ENCODE data around the gene ZNF662. TPM values are rescaled to one million over a fixed set of nuclear protein-coding genes. Genes with fewer than 3 reads are reported as not detected.

ZNF662 gene
- total RNA-seq, 1 experiment from 2014 or later = 1.1 TPM

DNA sequence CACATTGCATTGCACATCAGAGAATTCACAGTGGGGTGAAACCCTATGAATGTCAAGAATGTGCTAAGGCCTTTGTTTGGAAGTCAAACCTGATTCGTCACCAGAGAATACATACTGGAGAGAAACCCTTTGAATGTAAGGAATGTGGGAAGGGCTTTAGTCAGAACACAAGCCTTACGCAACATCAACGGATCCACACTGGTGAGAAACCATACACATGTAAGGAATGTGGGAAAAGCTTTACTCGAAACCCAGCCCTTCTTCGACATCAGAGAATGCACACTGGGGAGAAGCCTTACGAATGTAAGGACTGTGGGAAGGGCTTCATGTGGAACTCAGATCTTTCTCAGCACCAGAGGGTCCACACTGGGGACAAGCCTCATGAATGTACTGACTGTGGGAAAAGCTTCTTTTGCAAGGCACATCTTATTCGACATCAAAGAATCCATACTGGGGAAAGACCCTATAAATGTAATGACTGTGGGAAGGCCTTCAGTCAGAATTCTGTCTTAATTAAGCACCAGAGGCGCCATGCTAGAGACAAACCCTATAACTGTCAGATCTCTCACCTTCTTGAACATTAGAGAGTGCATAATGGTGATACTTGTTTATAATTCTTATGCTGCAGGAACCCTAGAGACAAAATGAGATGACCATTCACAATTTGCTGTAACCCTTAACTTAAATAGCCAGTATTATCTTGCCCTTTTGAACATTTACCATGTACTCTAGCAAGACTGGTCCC lies 9.0 kb downstream of the ZNF662 start:
- Mint-ChIP-seq H3K27ac (ENCODE audit: unreplicated experiment) (no peak overlapping the region), H3K27me3 (ENCODE audit: unreplicated experiment) (no peaks in the 10 kb centered on the region), H3K4me3 (ENCODE audit: low read depth, unreplicated experiment) (no peak overlapping the region), H3K36me3 (ENCODE audit: insufficient read depth, unreplicated experiment) (peaks cover 4% of the 10 kb centered on the region), H3K9me3 (ENCODE audit: low read depth, unreplicated experiment) (peaks cover 12% of the 10 kb centered on the region), H3K4me1 (ENCODE audit: low read depth, unreplicated experiment) (no peaks in the 10 kb centered on the region)
- CTCF ChIA-PET = no interaction called here
- DNase-seq = no peak
- no TSS peak for BruUV-seq (replicated peaks)
- intact Hi-C loops (cut with micrococcal nuclease; ENCODE audit: unreplicated experiment) = no loop called here
- TF ChIP-seq, protein P1, sequence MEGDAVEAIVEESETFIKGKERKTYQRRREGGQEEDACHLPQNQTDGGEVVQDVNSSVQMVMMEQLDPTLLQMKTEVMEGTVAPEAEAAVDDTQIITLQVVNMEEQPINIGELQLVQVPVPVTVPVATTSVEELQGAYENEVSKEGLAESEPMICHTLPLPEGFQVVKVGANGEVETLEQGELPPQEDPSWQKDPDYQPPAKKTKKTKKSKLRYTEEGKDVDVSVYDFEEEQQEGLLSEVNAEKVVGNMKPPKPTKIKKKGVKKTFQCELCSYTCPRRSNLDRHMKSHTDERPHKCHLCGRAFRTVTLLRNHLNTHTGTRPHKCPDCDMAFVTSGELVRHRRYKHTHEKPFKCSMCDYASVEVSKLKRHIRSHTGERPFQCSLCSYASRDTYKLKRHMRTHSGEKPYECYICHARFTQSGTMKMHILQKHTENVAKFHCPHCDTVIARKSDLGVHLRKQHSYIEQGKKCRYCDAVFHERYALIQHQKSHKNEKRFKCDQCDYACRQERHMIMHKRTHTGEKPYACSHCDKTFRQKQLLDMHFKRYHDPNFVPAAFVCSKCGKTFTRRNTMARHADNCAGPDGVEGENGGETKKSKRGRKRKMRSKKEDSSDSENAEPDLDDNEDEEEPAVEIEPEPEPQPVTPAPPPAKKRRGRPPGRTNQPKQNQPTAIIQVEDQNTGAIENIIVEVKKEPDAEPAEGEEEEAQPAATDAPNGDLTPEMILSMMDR (IDR thresholded peaks at IDR 0.05; ENCODE audit: unreplicated experiment) = no peak

GRCh38 chr3:42923606-42924005 lies 17.7 kb downstream of the ZNF662 start:
- Mint-ChIP-seq H3K9me3 (ENCODE audit: low read depth, unreplicated experiment) (no peaks in the 10 kb centered on the region), H3K36me3 (ENCODE audit: insufficient read depth, unreplicated experiment) (no peaks in the 10 kb centered on the region), H3K27ac (ENCODE audit: unreplicated experiment) (no peak overlapping the region), H3K4me3 (ENCODE audit: low read depth, unreplicated experiment) (no peak overlapping the region), H3K27me3 (ENCODE audit: unreplicated experiment) (peaks cover 30% of the 10 kb centered on the region), H3K4me1 (ENCODE audit: low read depth, unreplicated experiment) (no peaks in the 10 kb centered on the region)
- no peak for DNase-seq
- BruUV-seq (replicated peaks) = no TSS peak
- CTCF ChIA-PET = no interaction called here
- intact Hi-C loops (cut with micrococcal nuclease; ENCODE audit: unreplicated experiment) = no loop called here
- TF ChIP-seq, protein P1 (IDR thresholded peaks at IDR 0.05; ENCODE audit: unreplicated experiment) = no peak

- no TSS peak for BruUV-seq (replicated peaks)
- intact Hi-C loops (cut with micrococcal nuclease; ENCODE audit: unreplicated experiment) = no loop called here
- H3K4me3 Mint-ChIP-seq (ENCODE audit: low read depth, unreplicated experiment) = no peak overlapping the region
- peaks cover 32% of the 10 kb centered on the region for H3K27me3 Mint-ChIP-seq (ENCODE audit: unreplicated experiment)
- H3K27ac Mint-ChIP-seq (ENCODE audit: unreplicated experiment) = no peak overlapping the region
- TF ChIP-seq, protein P1 (IDR thresholded peaks at IDR 0.05; ENCODE audit: unreplicated experiment) = no peak
- H3K36me3 Mint-ChIP-seq (ENCODE audit: insufficient read depth, unreplicated experiment) = no peaks in the 10 kb centered on the region
- H3K4me1 Mint-ChIP-seq (ENCODE audit: low read depth, unreplicated experiment) = no peaks in the 10 kb centered on the region
- DNase-seq = no peak
- CTCF ChIA-PET = no interaction called here
- H3K9me3 Mint-ChIP-seq (ENCODE audit: low read depth, unreplicated experiment) = no peaks in the 10 kb centered on the region
Measured at GRCh38 chr3:42926310-42926709, 20.4 kb downstream of the ZNF662 start.

GRCh38 chr3:42934111-42934510 lies 28.2 kb downstream of the ZNF662 start:
- no peak overlapping the region for H3K4me3 Mint-ChIP-seq (ENCODE audit: low read depth, unreplicated experiment)
- H3K4me1 Mint-ChIP-seq (ENCODE audit: low read depth, unreplicated experiment) = no peaks in the 10 kb centered on the region
- no peaks in the 10 kb centered on the region for H3K9me3 Mint-ChIP-seq (ENCODE audit: low read depth, unreplicated experiment)
- DNase-seq = no peak
- intact Hi-C loops (cut with micrococcal nuclease; ENCODE audit: unreplicated experiment) = no loop called here
- H3K36me3 Mint-ChIP-seq (ENCODE audit: insufficient read depth, unreplicated experiment) = peaks cover 5% of the 10 kb centered on the region
- peaks cover 14% of the 10 kb centered on the region for H3K27me3 Mint-ChIP-seq (ENCODE audit: unreplicated experiment)
- TF ChIP-seq, protein P1 (IDR thresholded peaks at IDR 0.05; ENCODE audit: unreplicated experiment) = no peak
- CTCF ChIA-PET = no interaction called here
- no TSS peak for BruUV-seq (replicated peaks)
- no peak overlapping the region for H3K27ac Mint-ChIP-seq (ENCODE audit: unreplicated experiment)
